Measurements from ENCODE around the gene ZNF580.

DNA sequence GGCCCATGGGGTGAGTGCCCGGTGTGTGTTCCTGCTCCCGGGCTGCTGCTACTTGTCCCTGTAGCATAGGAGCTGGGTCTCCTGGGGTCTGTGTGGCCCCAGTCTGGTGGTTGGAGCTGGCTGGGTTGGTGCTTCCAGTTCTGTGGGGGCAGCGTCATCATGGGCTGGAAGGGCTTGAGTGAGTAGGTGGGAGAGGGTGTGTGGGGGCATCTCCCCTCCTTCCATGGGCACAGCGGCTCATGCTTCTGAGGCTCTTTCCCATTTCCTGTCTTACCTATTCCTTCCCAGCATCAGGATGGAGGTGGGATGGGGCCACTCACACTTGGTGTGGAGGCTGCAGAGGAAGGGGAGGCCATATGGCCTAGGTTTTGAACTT lies 26.2 kb downstream of the ZNF580 start:
- TF ChIP-seq, protein P1, sequence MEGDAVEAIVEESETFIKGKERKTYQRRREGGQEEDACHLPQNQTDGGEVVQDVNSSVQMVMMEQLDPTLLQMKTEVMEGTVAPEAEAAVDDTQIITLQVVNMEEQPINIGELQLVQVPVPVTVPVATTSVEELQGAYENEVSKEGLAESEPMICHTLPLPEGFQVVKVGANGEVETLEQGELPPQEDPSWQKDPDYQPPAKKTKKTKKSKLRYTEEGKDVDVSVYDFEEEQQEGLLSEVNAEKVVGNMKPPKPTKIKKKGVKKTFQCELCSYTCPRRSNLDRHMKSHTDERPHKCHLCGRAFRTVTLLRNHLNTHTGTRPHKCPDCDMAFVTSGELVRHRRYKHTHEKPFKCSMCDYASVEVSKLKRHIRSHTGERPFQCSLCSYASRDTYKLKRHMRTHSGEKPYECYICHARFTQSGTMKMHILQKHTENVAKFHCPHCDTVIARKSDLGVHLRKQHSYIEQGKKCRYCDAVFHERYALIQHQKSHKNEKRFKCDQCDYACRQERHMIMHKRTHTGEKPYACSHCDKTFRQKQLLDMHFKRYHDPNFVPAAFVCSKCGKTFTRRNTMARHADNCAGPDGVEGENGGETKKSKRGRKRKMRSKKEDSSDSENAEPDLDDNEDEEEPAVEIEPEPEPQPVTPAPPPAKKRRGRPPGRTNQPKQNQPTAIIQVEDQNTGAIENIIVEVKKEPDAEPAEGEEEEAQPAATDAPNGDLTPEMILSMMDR (IDR thresholded peaks at IDR 0.05) = no peak
- no peak for TF ChIP-seq POLR2A (IDR thresholded peaks at IDR 0.05)

Measured in uterus (tissue), 2 donors.